Measurements from ENCODE around the gene TMCC1. TPM values are rescaled to one million over a fixed set of nuclear protein-coding genes. Genes with fewer than 3 reads are reported as not detected.
"Not testable (repeated sequence)": the region's sequence is repeated elsewhere in the genome, so short reads cannot be mapped to it uniquely, and the experiment has no call there.

The TMCC1 gene
- total RNA-seq, 1 donor from 2014 or later, result 42.3 TPM

DNA sequence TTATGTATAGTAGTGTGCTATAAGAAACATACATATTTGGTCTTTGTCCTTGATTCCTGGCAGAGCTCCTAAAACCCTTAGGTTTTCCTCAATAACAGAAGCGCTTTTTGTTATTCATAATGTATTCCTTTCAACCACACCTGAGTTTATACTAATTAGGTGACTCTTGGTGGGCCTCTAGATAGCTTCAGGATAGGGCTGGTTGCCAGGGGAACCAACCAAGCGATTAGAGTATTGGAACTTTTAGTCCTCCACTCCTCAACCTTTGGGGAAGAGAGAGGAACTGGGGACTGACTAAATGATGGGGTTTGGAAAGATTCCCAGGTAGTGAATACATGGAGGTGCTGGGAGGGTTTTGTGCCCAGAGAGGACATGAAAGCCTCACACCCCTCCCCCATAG is 24.6 kb downstream of the TMCC1 start:
- intact Hi-C loops (cut with DNase I), result no loop called here
- no peaks in the 10 kb centered on the region for H3K4me1 ChIP-seq

DNA sequence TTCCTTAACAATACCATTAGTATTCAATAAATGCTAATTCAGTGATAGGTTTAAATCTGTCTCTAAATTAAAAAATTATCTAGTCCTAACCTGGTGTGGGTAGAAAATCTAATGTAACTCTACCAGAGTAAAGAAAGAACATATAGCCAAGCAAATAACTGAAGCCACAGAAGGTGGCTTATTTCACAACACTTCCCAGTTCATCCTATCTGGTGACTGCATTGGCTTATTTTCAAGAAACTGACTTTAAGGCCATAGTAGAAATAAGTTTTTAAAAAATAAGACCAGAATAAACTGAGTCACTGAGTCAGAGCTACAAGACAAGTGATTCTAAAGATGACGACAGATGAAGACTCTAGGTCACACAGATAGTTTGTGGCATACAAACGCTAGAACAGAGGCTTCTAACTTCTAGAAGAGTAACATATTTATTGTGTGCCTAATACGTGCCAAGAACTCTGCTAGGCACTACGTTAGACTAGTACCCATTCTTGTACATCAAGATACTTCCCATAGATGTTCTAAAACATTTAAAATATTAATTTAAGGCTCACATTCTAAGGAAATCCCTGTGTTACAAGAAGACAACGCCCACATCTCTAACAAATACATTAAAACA is 25.9 kb downstream of the TMCC1 start:
- no peaks in the 10 kb centered on the region for H3K9me3 ChIP-seq
- TF ChIP-seq, protein P1, sequence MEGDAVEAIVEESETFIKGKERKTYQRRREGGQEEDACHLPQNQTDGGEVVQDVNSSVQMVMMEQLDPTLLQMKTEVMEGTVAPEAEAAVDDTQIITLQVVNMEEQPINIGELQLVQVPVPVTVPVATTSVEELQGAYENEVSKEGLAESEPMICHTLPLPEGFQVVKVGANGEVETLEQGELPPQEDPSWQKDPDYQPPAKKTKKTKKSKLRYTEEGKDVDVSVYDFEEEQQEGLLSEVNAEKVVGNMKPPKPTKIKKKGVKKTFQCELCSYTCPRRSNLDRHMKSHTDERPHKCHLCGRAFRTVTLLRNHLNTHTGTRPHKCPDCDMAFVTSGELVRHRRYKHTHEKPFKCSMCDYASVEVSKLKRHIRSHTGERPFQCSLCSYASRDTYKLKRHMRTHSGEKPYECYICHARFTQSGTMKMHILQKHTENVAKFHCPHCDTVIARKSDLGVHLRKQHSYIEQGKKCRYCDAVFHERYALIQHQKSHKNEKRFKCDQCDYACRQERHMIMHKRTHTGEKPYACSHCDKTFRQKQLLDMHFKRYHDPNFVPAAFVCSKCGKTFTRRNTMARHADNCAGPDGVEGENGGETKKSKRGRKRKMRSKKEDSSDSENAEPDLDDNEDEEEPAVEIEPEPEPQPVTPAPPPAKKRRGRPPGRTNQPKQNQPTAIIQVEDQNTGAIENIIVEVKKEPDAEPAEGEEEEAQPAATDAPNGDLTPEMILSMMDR (IDR thresholded peaks at IDR 0.05), result no peak
- no peak for ATAC-seq
- no peaks in the 10 kb centered on the region for H3K4me1 ChIP-seq
- DNase-seq, result no peak
- H3K27ac ChIP-seq, result no peak overlapping the region
- H3K27me3 ChIP-seq, result no peaks in the 10 kb centered on the region
- intact Hi-C loops (cut with DNase I), result no loop called here
- no peak overlapping the region for H3K4me3 ChIP-seq
- no peaks in the 10 kb centered on the region for H3K36me3 ChIP-seq

More for the DNA sequence above, 24.6 kb downstream of the TMCC1 start:
- Histone ChIP-seq H3K4me3 (no peak overlapping the region), H3K36me3 (peaks cover 7% of the 10 kb centered on the region), H3K9me3 (no peaks in the 10 kb centered on the region), H3K27me3 (no peaks in the 10 kb centered on the region), H3K27ac (no peak overlapping the region)
- ATAC-seq (no peak), DNase-seq (no peak)
- TF ChIP-seq, protein P1 (IDR thresholded peaks at IDR 0.05), result no peak

- H3K9me3 ChIP-seq, result no peaks in the 10 kb centered on the region
- TF ChIP-seq, protein P1 (IDR thresholded peaks at IDR 0.05), result no peak
- DNase-seq (no peak), ATAC-seq (no peak)
- intact Hi-C loops (cut with DNase I), result no loop called here
- peaks cover under 1% of the 10 kb centered on the region for H3K36me3 ChIP-seq
- no peaks in the 10 kb centered on the region for H3K27me3 ChIP-seq
- H3K4me1 ChIP-seq, result no peaks in the 10 kb centered on the region
- no peak overlapping the region for H3K4me3 ChIP-seq
- H3K27ac ChIP-seq, result no peak overlapping the region
These were observed 27.7 kb downstream of the TMCC1 start for GRCh38 chr3:129865806-129866205.

- H3K4me1 ChIP-seq, result no peaks in the 10 kb centered on the region
- no peaks in the 10 kb centered on the region for H3K27me3 ChIP-seq
- ATAC-seq, result no peak
- DNase-seq, result no peak
- peaks cover 3% of the 10 kb centered on the region for H3K36me3 ChIP-seq
- H3K4me3 ChIP-seq, result no peak overlapping the region
- no peaks in the 10 kb centered on the region for H3K9me3 ChIP-seq
- intact Hi-C loops (cut with DNase I), result no loop called here
- TF ChIP-seq, protein P1 (IDR thresholded peaks at IDR 0.05), result no peak
- H3K27ac ChIP-seq, result no peak overlapping the region
These were observed 29.0 kb downstream of the TMCC1 start for GRCh38 chr3:129864519-129864918.

GRCh38 chr3:129859272-129859671 is 34.2 kb downstream of the TMCC1 start:
- peaks cover 3% of the 10 kb centered on the region for H3K36me3 ChIP-seq
- DNase-seq, result no peak
- intact Hi-C loops (cut with DNase I), result no loop called here
- no peaks in the 10 kb centered on the region for H3K9me3 ChIP-seq
- H3K27me3 ChIP-seq, result no peaks in the 10 kb centered on the region
- TF ChIP-seq, protein P1 (IDR thresholded peaks at IDR 0.05), result no peak
- H3K4me3 ChIP-seq, result no peak overlapping the region
- no peak for ATAC-seq
- H3K27ac ChIP-seq, result no peak overlapping the region
- peaks cover 7% of the 10 kb centered on the region for H3K4me1 ChIP-seq

GRCh38 chr3:129857899-129858298 is 35.6 kb downstream of the TMCC1 start:
- Histone ChIP-seq H3K27me3 (no peaks in the 10 kb centered on the region), H3K27ac (no peak overlapping the region), H3K4me1 (peaks cover 7% of the 10 kb centered on the region), H3K36me3 (peaks cover 3% of the 10 kb centered on the region), H3K9me3 (no peaks in the 10 kb centered on the region), H3K4me3 (no peak overlapping the region)
- TF ChIP-seq, protein P1 (IDR thresholded peaks at IDR 0.05), result no peak
- intact Hi-C loops (cut with DNase I), result no loop called here
- DNase-seq, result no peak
- ATAC-seq, result no peak

DNA sequence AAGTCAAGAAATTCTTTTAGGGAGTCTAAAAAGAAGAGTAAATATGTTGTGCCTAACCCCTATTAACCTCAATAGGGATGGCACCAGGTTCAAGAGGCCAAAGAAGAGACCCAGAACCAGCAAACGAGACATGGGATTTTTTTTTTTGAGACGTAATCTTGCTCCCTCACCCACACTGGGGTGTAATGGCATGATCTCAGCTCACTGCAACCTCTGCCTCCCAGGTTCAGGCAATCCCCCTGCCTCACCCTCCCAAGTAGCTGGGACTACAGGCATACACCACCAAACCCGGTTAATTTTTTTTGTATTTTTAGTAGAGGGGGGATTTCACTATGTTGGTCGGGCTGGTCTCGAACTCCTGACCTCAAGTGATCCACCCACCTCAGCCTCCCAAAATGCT is 36.7 kb downstream of the TMCC1 start:
- H3K36me3 ChIP-seq; H3K9me3 ChIP-seq; H3K4me1 ChIP-seq; H3K4me3 ChIP-seq; intact Hi-C loops (cut with DNase I); DNase-seq; H3K27me3 ChIP-seq; H3K27ac ChIP-seq; ATAC-seq: not testable (repeated sequence)
